ENCODE measurements around the gene ITGAX.

- TF ChIP-seq CTCF (conservative IDR thresholded peaks at IDR 0.05 in 1 of 2, IDR thresholded peaks at IDR 0.05 in 1 of 2; ENCODE audit: low read depth in 1 of 2, low read length in 2 of 2), result no peak
- no peak for TF ChIP-seq EZH2 (IDR thresholded peaks at IDR 0.05; ENCODE audit: low read length, missing control alignments)
Observed at GRCh38 chr16:31429314-31429713, 74.3 kb downstream of the ITGAX start.
